RWPE2 (cell line): ENCODE measurements around the gene CLSTN2.

Experiments
- ATAC-seq: fragments of 200-7000 bp; cut with Tn5 transposase; 3 replicates; pipeline ENCODE4 v1.9.1; 2021; ENCODE audit warnings: low read depth
- DNase-seq: peaks from one replicate; pipeline ENCODE4 v3.0.0-alpha.2; 2020; ENCODE audit warnings: low spot score
- H3K27ac ChIP-seq: fragments of 450-650 bp; 2 replicates; pipeline ENCODE4 v1.5.1; 2017; ENCODE audit warnings: mild to moderate bottlenecking; ENCODE audit not compliant: poor library complexity, severe bottlenecking
- H3K27me3 ChIP-seq: fragments of 250-450 bp; sonication (Bioruptor Pico); 2 replicates; pipeline ENCODE4 v1.5.1; 2021; ENCODE audit warnings: mild to moderate bottlenecking, moderate library complexity; ENCODE audit not compliant: insufficient read depth, poor library complexity, severe bottlenecking
- H3K36me3 ChIP-seq: fragments of 250-450 bp; sonication (Bioruptor Pico); 2 replicates; pipeline ENCODE4 v1.5.1; 2020; ENCODE audit warnings: low read depth, mild to moderate bottlenecking, moderate library complexity
- H3K4me1 ChIP-seq: fragments of 250-450 bp; sonication (Bioruptor Pico); 2 replicates; pipeline ENCODE4 v1.5.1; 2021; ENCODE audit warnings: mild to moderate bottlenecking, moderate library complexity; ENCODE audit not compliant: insufficient read depth, poor library complexity, severe bottlenecking
- H3K4me3 ChIP-seq: fragments of 250-450 bp; sonication (Bioruptor Pico); 2 replicates; pipeline ENCODE4 v1.5.1; 2021; ENCODE audit warnings: mild to moderate bottlenecking, moderate library complexity; ENCODE audit not compliant: severe bottlenecking
- H3K9me3 ChIP-seq: fragments of 250-450 bp; sonication (Bioruptor Pico); 2 replicates; pipeline ENCODE4 v1.5.1; 2021; ENCODE audit warnings: mild to moderate bottlenecking, moderate library complexity; ENCODE audit not compliant: severe bottlenecking
- TF ChIP-seq, protein P1 (sequence below): fragments of 450-650 bp; IDR thresholded peaks from one replicate; pipeline ENCODE4 v1.5.1; 2017; ENCODE audit warnings: mild to moderate bottlenecking, moderate library complexity; ENCODE audit not compliant: poor library complexity, severe bottlenecking

Gene CLSTN2

DNA sequence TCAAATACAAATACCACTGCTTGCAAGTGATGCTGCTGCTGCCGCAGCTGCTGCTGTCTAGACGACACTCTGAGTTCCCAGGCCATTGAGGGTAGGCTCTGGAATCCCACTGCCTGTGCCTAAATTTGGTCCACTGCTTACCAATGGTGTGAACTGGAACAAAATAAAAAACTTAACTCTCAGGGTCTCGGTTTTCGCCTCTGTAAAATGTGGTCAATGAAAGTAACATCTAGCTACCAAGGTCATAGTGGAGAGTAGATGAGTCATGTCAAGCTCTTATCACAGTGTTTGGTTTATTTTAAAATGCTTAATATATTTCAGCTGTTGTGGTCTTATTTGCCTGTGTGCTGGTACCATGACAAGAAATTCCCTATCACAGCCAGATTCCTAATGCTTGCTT lies 299.3 kb downstream of the CLSTN2 start:
- DNase-seq (no peak), ATAC-seq (no peak)
- Histone ChIP-seq H3K36me3 (no peaks in the 10 kb centered on the region), H3K27ac (no peak overlapping the region), H3K4me1 (no peaks in the 10 kb centered on the region), H3K9me3 (no peaks in the 10 kb centered on the region), H3K27me3 (no peaks in the 10 kb centered on the region), H3K4me3 (no peak overlapping the region)
- TF ChIP-seq, protein P1, sequence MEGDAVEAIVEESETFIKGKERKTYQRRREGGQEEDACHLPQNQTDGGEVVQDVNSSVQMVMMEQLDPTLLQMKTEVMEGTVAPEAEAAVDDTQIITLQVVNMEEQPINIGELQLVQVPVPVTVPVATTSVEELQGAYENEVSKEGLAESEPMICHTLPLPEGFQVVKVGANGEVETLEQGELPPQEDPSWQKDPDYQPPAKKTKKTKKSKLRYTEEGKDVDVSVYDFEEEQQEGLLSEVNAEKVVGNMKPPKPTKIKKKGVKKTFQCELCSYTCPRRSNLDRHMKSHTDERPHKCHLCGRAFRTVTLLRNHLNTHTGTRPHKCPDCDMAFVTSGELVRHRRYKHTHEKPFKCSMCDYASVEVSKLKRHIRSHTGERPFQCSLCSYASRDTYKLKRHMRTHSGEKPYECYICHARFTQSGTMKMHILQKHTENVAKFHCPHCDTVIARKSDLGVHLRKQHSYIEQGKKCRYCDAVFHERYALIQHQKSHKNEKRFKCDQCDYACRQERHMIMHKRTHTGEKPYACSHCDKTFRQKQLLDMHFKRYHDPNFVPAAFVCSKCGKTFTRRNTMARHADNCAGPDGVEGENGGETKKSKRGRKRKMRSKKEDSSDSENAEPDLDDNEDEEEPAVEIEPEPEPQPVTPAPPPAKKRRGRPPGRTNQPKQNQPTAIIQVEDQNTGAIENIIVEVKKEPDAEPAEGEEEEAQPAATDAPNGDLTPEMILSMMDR: no peak

DNA sequence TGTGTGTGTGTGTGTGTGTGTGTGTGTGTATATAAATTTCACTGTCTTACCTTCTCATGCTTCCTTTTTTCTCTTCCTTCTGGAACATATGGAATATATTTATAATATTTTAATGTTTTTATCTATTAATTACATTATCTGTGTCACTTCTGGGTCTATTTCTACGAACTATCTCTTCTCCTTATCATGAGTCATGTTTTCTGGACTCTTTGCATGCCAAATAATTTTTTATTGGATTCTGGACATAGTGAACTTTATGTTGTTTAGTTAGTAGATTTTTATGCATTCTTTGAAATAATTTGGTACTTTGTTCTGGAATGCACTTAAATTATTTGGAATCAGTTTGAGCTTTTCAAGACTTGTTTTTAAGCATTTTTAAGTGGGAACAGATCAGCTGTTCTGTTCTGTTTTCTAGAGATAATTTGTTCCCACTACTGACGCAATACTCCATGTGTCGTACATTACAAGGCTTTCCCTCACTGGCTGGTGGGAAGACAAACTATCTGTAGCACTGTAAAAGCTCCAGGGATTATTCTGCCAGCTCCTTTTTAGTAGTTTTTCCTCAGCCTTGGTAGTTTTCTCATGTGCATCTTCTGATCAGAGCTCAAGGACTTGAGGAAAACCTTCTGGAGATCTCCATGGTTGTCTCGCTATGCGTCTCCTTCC lies 302.0 kb downstream of the CLSTN2 start:
- H3K4me3 ChIP-seq: no peak overlapping the region
- no peak for DNase-seq
- TF ChIP-seq, protein P1: no peak
- H3K27me3 ChIP-seq: no peaks in the 10 kb centered on the region
- no peaks in the 10 kb centered on the region for H3K4me1 ChIP-seq
- no peaks in the 10 kb centered on the region for H3K36me3 ChIP-seq
- ATAC-seq: no peak
- no peak overlapping the region for H3K27ac ChIP-seq
- H3K9me3 ChIP-seq: no peaks in the 10 kb centered on the region

DNA sequence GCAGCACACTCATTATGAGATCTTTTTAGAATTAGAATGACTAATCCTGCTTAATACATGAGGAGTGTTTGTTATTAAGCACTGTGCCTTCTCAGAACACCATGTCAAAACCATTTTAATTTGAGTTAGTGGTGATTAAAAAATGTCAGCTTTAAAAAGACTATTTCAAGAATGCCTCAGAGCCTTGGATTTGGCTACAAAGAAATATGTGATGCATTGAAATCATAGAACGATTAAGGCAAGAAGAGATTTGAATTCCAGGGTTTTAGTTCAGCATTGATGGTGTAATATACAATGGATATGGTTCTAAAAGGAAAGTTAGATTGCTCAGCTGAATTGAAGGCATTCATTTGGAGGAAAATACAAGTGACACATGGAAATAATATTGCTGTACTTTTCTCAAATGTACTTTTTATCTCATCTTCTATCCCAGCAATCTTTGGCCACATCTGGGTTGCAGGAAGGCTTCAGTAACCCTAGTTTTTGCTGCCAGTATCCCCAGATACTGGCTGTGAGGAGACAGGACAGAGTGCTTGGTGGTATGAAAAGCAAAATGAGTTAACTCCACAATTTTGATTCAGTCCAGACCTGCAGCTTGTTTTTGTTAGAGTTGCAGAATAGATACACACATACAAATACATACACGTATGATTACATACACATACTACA lies 303.8 kb downstream of the CLSTN2 start:
- Histone ChIP-seq H3K4me3 (no peak overlapping the region), H3K4me1 (no peaks in the 10 kb centered on the region), H3K27ac (no peak overlapping the region), H3K9me3 (no peaks in the 10 kb centered on the region), H3K27me3 (no peaks in the 10 kb centered on the region), H3K36me3 (no peaks in the 10 kb centered on the region)
- DNase-seq (no peak), ATAC-seq (no peak)
- TF ChIP-seq, protein P1: no peak

DNA sequence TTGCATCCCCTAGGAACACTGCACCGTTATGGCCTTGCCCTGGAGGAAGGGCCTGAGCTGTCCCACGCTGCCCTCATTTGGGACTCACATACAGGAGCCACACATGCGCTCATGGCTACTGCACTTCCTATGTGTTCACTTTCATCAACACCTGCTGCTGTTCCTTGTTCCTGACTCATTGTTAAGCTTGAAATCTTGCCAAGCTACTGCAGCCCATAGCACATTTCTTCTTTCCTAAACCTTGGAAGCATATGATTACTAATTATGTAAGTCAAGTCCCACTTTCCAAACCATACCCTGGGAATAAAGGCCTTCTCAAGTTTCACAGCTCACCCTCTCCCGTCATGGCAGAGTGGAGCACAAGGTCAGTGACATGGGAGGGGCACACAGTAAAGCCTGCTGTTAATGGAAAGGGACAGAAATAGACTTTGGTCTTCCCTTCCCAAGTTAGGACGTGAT lies 307.9 kb downstream of the CLSTN2 start:
- Histone ChIP-seq H3K9me3 (no peaks in the 10 kb centered on the region), H3K4me1 (no peaks in the 10 kb centered on the region), H3K4me3 (no peak overlapping the region), H3K36me3 (no peaks in the 10 kb centered on the region), H3K27me3 (no peaks in the 10 kb centered on the region), H3K27ac (no peak overlapping the region)
- ATAC-seq (peak; percentile 62), DNase-seq (no peak)
- TF ChIP-seq, protein P1: no peak

DNA sequence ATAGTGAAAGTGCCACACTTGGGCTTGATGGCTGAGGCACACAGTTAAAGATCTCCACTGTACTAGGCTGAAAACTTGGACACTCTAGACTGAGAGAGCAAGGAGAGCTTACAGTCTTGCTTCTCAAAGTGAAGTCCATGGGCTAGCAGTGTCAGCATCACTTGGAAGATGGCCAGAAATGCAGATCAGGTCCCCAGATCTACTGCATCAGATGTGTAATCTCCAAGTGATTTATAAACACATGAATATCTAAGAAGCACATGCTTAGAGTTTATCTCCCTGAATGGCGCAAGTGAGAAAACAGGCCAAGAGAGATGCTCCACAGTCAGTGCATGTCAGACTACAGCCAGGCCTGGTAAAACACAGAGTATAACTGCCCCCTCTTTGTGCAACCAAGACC lies 308.6 kb downstream of the CLSTN2 start:
- Histone ChIP-seq H3K36me3 (no peaks in the 10 kb centered on the region), H3K9me3 (no peaks in the 10 kb centered on the region), H3K27me3 (no peaks in the 10 kb centered on the region), H3K4me1 (no peaks in the 10 kb centered on the region), H3K4me3 (no peak overlapping the region), H3K27ac (no peak overlapping the region)
- ATAC-seq (no peak), DNase-seq (no peak)
- TF ChIP-seq, protein P1: no peak
